Astrocyte of the spinal cord (primary cell): Measurements from ENCODE around the gene PHLDB2.

Experiments used
- DNase-seq: peaks from one replicate; pipeline ENCODE4 v3.0.0; 2011; ENCODE audit warnings: low read depth, low spot score
- H3K4me3 ChIP-seq: 2 replicates; pipeline ENCODE4 v1.5.1; 2011; ENCODE audit warnings: low read depth, mild to moderate bottlenecking, low read length, moderate library complexity
- in situ Hi-C: cut with HindIII; loops from 2 replicates; pipeline ENCODE4 v1.10.0; 2017; ENCODE audit warnings: low sequenced_read_pairs
- TF ChIP-seq, protein P1 (sequence below): IDR thresholded peaks from 2 replicates; pipeline ENCODE4 v1.5.1; 2012; ENCODE audit warnings: low read depth, mild to moderate bottlenecking, low read length, inconsistent platforms

PHLDB2 gene

DNA sequence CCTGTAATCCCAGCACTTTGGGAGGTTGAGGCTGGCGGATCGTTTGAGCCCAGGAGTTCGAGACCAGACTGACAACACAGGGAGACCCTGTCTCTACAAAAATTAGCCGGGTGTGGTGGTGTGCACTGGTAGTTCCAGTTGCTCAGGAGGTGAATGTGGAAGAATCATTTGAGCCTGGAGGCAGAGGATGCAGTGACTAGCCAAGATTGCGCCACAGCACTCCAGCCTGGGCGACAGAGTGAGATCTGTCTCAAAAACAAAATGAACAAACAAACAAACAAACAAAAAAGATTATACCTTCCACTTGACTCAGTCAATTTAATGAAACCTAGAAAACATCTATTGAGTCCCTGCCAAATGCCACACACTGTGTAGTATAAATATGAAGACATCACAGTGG, 30.5 kb upstream of the PHLDB2 start:
- in situ Hi-C loops = no loop called here
- TF ChIP-seq, protein P1, sequence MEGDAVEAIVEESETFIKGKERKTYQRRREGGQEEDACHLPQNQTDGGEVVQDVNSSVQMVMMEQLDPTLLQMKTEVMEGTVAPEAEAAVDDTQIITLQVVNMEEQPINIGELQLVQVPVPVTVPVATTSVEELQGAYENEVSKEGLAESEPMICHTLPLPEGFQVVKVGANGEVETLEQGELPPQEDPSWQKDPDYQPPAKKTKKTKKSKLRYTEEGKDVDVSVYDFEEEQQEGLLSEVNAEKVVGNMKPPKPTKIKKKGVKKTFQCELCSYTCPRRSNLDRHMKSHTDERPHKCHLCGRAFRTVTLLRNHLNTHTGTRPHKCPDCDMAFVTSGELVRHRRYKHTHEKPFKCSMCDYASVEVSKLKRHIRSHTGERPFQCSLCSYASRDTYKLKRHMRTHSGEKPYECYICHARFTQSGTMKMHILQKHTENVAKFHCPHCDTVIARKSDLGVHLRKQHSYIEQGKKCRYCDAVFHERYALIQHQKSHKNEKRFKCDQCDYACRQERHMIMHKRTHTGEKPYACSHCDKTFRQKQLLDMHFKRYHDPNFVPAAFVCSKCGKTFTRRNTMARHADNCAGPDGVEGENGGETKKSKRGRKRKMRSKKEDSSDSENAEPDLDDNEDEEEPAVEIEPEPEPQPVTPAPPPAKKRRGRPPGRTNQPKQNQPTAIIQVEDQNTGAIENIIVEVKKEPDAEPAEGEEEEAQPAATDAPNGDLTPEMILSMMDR = no peak

GRCh38 chr3:111829023-111829422, 30.0 kb upstream of the PHLDB2 start:
- TF ChIP-seq, protein P1 = no peak
- in situ Hi-C loops = no loop called here
- no peak for DNase-seq
- no peak overlapping the region for H3K4me3 ChIP-seq

More for the DNA sequence above, 30.5 kb upstream of the PHLDB2 start:
- DNase-seq = no peak
- H3K4me3 ChIP-seq = no peak overlapping the region

DNA sequence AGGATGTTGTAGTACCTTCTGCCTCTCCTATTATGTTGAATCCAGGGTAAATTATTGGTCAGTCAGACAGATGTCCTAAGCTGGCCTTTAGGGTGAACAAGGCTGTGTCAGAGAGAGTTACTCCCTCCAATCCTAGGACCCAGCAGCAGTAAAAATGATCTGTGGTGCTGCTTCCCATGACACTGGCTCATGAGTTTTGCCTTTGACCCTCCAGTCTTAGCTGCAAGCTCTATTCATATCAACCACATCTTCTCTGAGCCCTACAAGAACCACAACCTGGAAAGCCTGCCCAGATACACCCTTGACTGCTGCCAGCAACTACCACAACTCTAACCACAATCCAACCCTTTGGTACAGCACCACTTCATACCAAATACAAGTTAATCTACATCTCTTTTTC, 27.2 kb upstream of the PHLDB2 start:
- H3K4me3 ChIP-seq = no peak overlapping the region
- TF ChIP-seq, protein P1 = no peak
- in situ Hi-C loops = no loop called here
- peak; percentile 74 for DNase-seq

- TF ChIP-seq, protein P1 = no peak
- DNase-seq = no peak
- in situ Hi-C loops = no loop called here
- no peak overlapping the region for H3K4me3 ChIP-seq
Measured at GRCh38 chr3:111837112-111837511, 22.0 kb upstream of the PHLDB2 start.

- TF ChIP-seq, protein P1 = no peak
- no peak overlapping the region for H3K4me3 ChIP-seq
- no peak for DNase-seq
- in situ Hi-C loops = no loop called here
Measured at GRCh38 chr3:111838133-111838532, 20.9 kb upstream of the PHLDB2 start.

- no peak overlapping the region for H3K4me3 ChIP-seq
- TF ChIP-seq, protein P1 = no peak
- DNase-seq = no peak
- in situ Hi-C loops = no loop called here
Measured at GRCh38 chr3:111846039-111846438, 13.0 kb upstream of the PHLDB2 start.

DNA sequence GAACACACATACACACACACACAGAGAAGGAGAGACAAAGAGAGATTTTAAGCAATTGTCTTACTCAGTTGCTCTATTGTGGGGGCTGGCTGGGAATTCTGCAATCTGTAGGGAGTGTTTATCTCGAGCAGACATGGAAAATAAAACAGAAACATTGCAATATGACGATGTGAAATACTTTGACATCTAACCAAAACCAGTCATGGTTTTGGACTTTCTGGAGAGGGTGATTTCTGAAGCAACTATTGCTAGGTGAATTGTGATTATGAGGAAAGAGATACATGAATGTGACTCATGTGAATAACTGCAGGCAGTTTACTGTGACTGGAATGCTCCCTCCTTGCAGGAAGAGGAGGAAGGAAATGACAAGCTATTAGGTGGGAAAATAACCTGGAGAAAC, 12.3 kb upstream of the PHLDB2 start:
- DNase-seq = peak; percentile 55
- no peak overlapping the region for H3K4me3 ChIP-seq
- TF ChIP-seq, protein P1 = no peak
- in situ Hi-C loops = no loop called here
